Measurements from ENCODE around the gene ABCC3. TPM values are rescaled to one million over a fixed set of nuclear protein-coding genes. Genes with fewer than 3 reads are reported as not detected.

The ABCC3 gene
- total and polyA plus RNA-seq, 9 of the 15 experiments (the other 6 are each of a cell fraction or from before 2014, with no cell fraction given) = 0.03 to 1.6 (median 0.42) TPM; not detected in 5

DNA sequence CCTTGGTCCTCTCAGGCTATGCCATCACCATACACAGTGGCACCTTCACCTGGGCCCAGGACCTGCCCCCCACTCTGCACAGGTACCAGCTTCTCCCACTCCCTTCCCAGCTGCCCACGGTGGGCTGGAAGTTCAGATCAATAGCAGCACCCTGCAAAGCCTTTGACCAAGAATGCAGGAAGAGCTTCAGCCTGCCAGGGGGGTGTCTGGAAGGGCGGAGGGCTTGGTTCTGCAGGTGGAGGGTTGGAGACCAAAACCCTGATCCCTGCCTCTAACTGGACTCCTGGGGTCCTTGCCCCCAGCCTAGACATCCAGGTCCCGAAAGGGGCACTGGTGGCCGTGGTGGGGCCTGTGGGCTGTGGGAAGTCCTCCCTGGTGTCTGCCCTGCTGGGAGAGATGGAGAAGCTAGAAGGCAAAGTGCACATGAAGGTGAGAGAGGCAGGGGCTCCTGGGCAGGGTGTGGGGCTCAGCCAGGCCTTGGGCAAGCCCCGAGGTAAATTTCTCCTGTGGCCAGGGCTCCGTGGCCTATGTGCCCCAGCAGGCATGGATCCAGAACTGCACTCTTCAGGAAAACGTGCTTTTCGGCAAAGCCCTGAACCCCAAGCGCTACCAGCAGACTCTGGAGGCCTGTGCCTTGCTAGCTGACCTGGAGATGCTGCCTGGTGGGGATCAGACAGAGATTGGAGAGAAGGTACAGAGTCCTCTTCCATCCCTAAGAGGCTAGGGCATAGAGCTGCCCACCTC, 34.3 kb downstream of the ABCC3 start:
- in situ Hi-C loops (cut with MboI) = no loop called here
- no peak overlapping the region for H3K27ac ChIP-seq (ENCODE audit: extremely low read depth, low read depth, low read length)
- H3K4me2 ChIP-seq (ENCODE audit: insufficient read depth, low read length) = no peak overlapping the region

DNA sequence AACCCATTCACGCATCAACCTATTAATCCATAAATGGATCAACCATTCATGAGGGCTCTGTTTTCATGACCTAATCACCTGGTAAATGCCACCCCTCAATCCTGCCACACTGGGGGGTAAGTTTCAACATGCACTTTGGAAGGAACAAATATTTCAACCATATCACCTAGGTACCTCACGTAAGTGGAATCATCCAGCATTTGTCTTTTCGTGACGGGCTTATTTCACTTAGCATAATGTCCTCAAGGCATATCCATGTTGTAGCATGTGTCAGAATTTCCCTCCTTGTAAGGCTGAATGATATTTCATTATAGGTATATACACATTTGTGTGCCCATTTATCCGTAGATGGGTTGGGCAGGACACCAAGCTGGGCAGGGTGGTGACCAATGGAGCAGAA, 37.4 kb downstream of the ABCC3 start:
- BruUV-seq (replicated peaks) = no TSS peak
- H3K79me2 ChIP-seq (ENCODE audit: control insufficient read depth, insufficient read depth, low read length) = no peaks in the 10 kb centered on the region
- TF ChIP-seq FIP1L1 (IDR thresholded peaks at IDR 0.05; ENCODE audit: low read depth, low read length, poor library complexity, severe bottlenecking) (no peak), ELF2 (CRISPR knock-in tag; IDR thresholded peaks at IDR 0.05) (no peak), FUS (optimal IDR thresholded peaks at IDR 0.05; ENCODE audit: low read depth, low read length) (no peak), RBM39 (optimal IDR thresholded peaks at IDR 0.05; ENCODE audit: low read depth, low read length) (no peak), ZNF408 (CRISPR knock-in tag; IDR thresholded peaks at IDR 0.05; ENCODE audit: low read depth) (no peak), ZKSCAN8 (CRISPR knock-in tag; IDR thresholded peaks at IDR 0.05) (no peak)
- TF ChIP-seq, protein P1, sequence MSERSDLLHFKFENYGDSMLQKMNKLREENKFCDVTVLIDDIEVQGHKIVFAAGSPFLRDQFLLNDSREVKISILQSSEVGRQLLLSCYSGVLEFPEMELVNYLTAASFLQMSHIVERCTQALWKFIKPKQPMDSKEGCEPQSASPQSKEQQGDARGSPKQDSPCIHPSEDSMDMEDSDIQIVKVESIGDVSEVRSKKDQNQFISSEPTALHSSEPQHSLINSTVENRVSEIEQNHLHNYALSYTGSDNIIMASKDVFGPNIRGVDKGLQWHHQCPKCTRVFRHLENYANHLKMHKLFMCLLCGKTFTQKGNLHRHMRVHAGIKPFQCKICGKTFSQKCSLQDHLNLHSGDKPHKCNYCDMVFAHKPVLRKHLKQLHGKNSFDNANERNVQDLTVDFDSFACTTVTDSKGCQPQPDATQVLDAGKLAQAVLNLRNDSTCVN (CRISPR knock-in tag; IDR thresholded peaks at IDR 0.05) = no peak
- TF ChIP-seq, protein P2, sequence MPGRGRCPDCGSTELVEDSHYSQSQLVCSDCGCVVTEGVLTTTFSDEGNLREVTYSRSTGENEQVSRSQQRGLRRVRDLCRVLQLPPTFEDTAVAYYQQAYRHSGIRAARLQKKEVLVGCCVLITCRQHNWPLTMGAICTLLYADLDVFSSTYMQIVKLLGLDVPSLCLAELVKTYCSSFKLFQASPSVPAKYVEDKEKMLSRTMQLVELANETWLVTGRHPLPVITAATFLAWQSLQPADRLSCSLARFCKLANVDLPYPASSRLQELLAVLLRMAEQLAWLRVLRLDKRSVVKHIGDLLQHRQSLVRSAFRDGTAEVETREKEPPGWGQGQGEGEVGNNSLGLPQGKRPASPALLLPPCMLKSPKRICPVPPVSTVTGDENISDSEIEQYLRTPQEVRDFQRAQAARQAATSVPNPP (IDR thresholded peaks at IDR 0.05; ENCODE audit: borderline replicate concordance, insufficient read depth, insufficient read length) = no peak

More for the DNA sequence above, 34.3 kb downstream of the ABCC3 start:
- intact Hi-C loops (cut with micrococcal nuclease) = no loop called here
- ATAC-seq = no peak
- 44% methylated on average over 9 of the region's 9 CpGs for WGBS (ENCODE audit: insufficient coverage, low coverage, missing lambda C conversion rate)
- DNase-seq (ENCODE audit: extremely low read depth in 1 of 4, low spot score in 3 of 4) = no peak
- TF ChIP-seq U2AF2 (optimal IDR thresholded peaks at IDR 0.05; ENCODE audit: low read depth, low read length) (no peak), ZFX (CRISPR knock-in tag; IDR thresholded peaks at IDR 0.05) (peak; percentile 37; the same call in 1 of the 2 replicates)
- peaks cover 0 to 7% of the 10 kb centered on the region in 2 experiments; a peak in 1 of 5 replicates for H3K27me3 ChIP-seq (ENCODE audit: control insufficient read depth in 2 of 2, insufficient read depth in 2 of 2, low read length in 2 of 2)
- H3K9me1 ChIP-seq (ENCODE audit: control insufficient read depth, insufficient read depth, low read length) = no peaks in the 10 kb centered on the region
- ChIA-PET CTCF (ENCODE audit: low intra/inter-chr PET ratio) (no interaction called here), POLR2A (interaction anchor here (0.6 kb wide), 1 partner anchor 39 kb away, joined by 3 read pairs; no protein-coding TSS in a partner anchor)
- no peaks in the 10 kb centered on the region for H3K36me3 ChIP-seq (ENCODE audit: control insufficient read depth, insufficient read depth, low read length)
- no peaks in the 10 kb centered on the region for H3K9me3 ChIP-seq (replicated peaks; ENCODE audit: control insufficient read depth, insufficient read depth, low read depth, low read length)
- no TSS peak for BruUV-seq (replicated peaks)
- no peak overlapping the region for H3K4me3 ChIP-seq
- H4K20me1 ChIP-seq (replicated peaks; ENCODE audit: control insufficient read depth, insufficient read depth, low read length) = no peaks in the 10 kb centered on the region
- no peak overlapping the region for H2AFZ ChIP-seq (ENCODE audit: low read depth, low read length)
- no peaks in the 10 kb centered on the region for H3K79me2 ChIP-seq (ENCODE audit: control insufficient read depth, insufficient read depth, low read length)
- H3K9ac ChIP-seq (ENCODE audit: insufficient read depth in 1 of 2, low read depth in 2 of 2, low read length in 2 of 2) = 0 out of 4 replicates have a peak overlapping the region, but pooled peaks of 1 of the 2 experiments have one; percentile 13
- FAIRE-seq = no peak
- peaks cover 11 to 17% of the 10 kb centered on the region in 2 experiments for H3K4me1 ChIP-seq (replicated peaks in 1 of 2; ENCODE audit: control insufficient read depth in 2 of 2, insufficient read depth in 2 of 2, low read length in 2 of 2)

More for the DNA sequence above, 37.4 kb downstream of the ABCC3 start:
- CTCF ChIA-PET (ENCODE audit: low intra/inter-chr PET ratio) = no interaction called here
- in situ Hi-C loops (cut with MboI) (no loop called here), intact Hi-C loops (cut with micrococcal nuclease) (no loop called here)
- Histone ChIP-seq H3K4me1 (replicated peaks in 1 of 2; ENCODE audit: control insufficient read depth in 2 of 2, insufficient read depth in 2 of 2, low read length in 2 of 2) (peaks cover 0 to 20% of the 10 kb centered on the region in 2 experiments; a peak in 3 of 5 replicates), H3K27ac (ENCODE audit: extremely low read depth, low read depth, low read length) (no peak overlapping the region), H3K36me3 (ENCODE audit: control insufficient read depth, insufficient read depth, low read length) (no peaks in the 10 kb centered on the region), H3K9ac (ENCODE audit: insufficient read depth in 1 of 2, low read depth in 2 of 2, low read length in 2 of 2) (no peak overlapping the region), H4K20me1 (replicated peaks; ENCODE audit: control insufficient read depth, insufficient read depth, low read length) (no peaks in the 10 kb centered on the region), H3K4me3 (no peak overlapping the region), H2AFZ (ENCODE audit: low read depth, low read length) (no peak overlapping the region), H3K9me1 (ENCODE audit: control insufficient read depth, insufficient read depth, low read length) (no peaks in the 10 kb centered on the region), H3K27me3 (ENCODE audit: control insufficient read depth in 2 of 2, insufficient read depth in 2 of 2, low read length in 2 of 2) (peaks cover 0 to 28% of the 10 kb centered on the region in 2 experiments; a peak in 2 of 5 replicates), H3K9me3 (replicated peaks; ENCODE audit: control insufficient read depth, insufficient read depth, low read depth, low read length) (no peaks in the 10 kb centered on the region), H3K4me2 (ENCODE audit: insufficient read depth, low read length) (no peak overlapping the region)
- ATAC-seq = no peak
- no peak for FAIRE-seq
- POLR2A ChIA-PET = interaction anchor here (1.0 kb wide), 1 partner anchor 121 kb away, joined by 3 read pairs; no protein-coding TSS in a partner anchor
- whole genome bisulfite sequencing (ENCODE audit: insufficient coverage, low coverage, missing lambda C conversion rate) = 62% methylated on average over 5 of the region's 5 CpGs
- no peak for DNase-seq (ENCODE audit: extremely low read depth in 1 of 4, low spot score in 3 of 4)
